ENCODE results near the gene MOV10L1.

MOV10L1 gene

DNA sequence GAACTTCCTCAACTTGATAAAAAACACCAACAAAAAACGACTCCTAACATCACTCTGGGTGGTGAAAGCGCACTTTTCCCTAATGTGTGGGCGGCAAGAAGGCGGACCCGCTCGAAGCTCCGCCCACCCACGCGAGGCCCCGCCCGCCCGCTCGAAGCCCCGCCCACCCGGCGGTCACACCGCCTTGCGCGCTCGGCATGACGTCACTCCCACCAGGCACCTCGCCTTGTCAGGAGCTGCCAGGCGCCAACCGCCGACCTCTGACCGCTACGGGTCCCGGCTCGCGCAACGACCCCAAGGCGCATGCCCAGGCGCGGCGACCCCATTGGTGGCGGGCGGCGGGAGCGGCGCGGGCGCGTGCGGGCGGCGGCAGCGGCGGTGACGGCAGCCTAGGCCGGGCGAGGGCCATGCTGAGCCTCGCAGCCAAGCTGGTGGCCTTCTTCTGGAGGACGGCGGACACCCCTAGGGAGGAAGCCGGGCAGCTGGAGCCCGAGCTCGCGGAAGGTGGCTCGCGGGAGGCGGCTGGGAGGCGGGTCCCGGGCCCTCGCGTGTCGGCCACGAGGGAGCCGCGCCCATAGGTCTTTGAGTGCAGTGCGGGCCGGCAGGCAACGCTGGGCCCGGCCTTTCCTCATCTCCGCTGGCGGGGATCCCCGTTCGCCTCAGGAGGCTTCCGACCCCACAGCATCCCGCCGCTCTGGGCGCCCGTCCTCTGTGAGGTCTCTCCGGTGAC is at the start of gene MOV10L1:
Gene MOV10L1 (plus strand): TSS at position 325 of the 730 bp plus-strand sequence. CDS start 83 bp downstream, at position 408.
- no peak for DNase-seq (ENCODE audit: low spot score)

DNA sequence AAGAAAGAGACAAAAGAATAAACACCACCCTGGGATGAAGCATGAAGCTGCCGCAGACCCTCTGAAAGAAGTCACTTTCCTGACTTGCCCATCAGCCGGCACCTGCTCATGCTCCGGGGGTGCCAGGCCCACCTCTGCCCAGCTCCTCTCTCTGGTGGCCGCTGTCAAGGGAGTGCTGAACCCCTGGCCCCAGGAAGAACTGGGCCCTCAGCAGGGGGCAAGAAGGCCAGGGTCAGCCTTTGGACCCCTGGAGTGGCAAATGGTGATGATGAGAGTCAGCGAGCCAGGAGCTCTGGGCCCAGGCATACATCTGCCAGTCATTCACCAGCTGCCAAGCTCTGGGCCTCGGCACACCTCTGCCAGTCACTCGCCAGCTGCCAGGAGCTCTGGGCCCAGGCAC is 49.1 kb upstream of the MOV10L1 start:
- DNase-seq (ENCODE audit: low spot score), result no peak

GRCh38 chr22:50041361-50042065 is 48.3 kb upstream of the MOV10L1 start:
- no peak for DNase-seq (ENCODE audit: low spot score)

DNA sequence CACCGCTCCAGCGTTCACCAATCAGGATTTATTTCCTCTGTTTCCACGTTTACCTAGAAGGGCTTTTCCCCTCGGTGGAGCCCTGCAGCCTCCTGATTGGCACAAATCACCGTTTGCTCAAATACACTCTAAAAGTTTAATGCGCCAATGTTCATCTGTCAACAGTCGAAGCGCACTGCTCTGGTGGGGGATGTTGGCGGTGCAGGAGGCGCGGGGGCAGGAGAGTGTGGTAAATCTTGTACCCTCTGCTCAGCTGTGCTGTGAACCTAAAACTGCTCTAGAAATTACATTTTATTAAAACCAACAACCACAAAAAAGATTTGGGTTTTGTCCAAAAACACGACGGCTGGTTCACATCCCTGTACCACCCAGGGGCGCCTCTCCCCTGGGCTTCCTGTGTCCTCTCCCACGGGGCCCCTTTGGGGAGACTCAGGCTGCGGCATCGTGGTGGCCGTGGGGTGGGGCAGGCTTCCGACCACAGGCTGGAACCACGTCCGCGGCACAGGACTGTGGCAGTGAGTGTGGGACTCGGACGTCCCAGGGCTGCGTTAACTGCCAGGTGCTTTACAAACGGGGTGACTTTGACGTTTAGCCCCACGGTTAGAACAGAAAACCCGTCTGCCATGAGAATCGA is 45.2 kb upstream of the MOV10L1 start:
- no peak for DNase-seq (ENCODE audit: low spot score)

DNA sequence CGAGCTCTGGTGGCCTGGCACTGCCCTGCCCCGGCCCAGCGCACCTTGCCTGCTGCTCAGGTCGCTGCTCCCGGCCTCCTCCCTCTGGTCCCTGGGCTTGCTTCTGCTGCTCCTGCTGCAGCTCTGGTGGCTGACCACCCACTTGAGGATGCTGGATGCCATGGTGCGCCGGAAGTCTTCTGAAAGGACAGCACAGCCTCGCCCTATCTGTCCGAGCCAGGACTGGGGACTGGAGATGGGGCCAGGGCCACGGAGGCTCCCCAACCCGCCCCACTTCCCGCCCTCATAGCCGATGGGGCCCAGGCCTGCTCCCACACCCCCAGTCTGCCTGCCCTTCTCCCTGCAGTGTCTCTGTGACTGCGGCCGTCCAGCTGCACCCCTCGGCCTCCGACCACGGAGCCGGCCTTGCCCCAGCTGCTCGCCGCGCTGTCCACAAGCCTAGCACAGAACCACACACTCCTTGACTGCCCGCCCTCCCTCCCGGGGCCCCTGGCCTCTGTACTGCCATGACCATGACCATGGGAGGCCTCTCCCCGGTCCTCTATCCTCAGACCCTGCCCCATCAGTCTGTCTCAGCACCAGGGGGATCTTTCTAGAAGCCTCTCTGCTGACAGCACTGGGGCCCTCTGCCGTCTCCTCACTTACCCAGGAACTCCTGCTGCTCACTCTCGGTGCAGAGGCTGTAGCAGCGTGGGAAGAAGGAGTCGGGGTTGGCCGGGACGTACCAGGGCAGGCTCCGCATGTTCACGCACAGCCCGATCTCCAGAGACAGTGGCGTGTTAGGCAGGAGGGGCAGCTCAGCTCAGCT is 44.4 kb upstream of the MOV10L1 start:
- no peak for DNase-seq (ENCODE audit: low spot score)

DNA sequence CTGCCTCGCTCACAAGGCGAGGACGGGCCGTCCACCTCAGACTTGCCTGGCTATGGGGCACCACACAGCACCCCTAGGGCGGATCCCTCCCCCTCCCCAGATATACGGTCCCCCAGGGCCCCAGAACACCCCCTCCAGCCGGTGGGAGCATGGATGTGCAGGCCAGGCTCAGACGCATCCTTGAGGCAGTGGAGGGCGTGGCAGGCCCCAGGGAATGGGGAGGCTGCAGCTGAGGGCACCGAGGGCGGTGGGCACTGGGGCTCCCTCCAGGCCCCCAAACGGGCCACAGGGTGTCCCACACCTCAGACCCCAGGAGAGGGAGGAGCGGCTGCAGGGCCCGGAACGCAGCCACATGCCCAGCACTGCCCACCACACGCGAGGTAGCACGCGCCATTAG is 43.8 kb upstream of the MOV10L1 start:
- no peak for DNase-seq (ENCODE audit: low spot score)

DNA sequence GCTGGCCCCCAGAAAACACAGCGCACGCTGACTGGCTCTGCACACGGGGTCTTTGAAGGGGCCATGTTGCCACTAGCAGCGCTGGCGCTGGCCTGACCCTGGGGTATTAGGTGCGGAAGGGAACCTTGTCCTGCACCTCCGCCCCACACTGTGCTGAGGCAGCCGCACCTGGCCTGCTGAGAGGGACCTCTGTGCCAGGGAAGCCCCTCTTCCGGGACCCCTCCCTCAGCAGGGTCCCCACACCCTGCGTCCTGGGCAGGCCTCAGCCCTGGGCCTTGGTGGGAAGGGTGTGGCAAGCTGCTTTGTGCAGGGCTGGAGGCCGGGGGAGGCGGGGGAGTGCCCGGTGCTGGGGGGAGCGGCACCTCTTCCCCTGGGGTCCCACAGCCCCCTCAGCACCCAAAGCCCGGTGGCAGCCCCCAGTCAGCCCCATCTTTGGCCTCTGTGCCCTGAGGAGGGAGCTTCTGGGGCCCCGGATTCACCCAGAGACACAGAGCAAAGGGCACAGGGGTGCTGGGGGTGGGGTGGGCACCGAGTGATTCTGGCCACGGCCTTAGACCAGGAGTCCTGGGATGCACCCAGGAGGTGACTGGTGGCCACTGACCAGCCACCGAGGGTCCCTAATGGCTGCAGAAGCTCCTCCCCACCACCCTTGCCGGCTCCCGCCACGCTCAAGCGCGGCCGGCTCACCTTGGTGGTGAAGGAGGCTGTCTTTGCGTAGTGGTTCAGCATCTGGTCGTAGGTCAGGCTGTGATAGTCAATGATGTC is 43.1 kb upstream of the MOV10L1 start:
- DNase-seq (ENCODE audit: low spot score), result no peak

GRCh38 chr22:50047346-50047745 is 42.5 kb upstream of the MOV10L1 start:
- no peak for DNase-seq (ENCODE audit: low spot score)

GRCh38 chr22:50048061-50048765 is 41.6 kb upstream of the MOV10L1 start:
- no peak for DNase-seq (ENCODE audit: low spot score)

DNA sequence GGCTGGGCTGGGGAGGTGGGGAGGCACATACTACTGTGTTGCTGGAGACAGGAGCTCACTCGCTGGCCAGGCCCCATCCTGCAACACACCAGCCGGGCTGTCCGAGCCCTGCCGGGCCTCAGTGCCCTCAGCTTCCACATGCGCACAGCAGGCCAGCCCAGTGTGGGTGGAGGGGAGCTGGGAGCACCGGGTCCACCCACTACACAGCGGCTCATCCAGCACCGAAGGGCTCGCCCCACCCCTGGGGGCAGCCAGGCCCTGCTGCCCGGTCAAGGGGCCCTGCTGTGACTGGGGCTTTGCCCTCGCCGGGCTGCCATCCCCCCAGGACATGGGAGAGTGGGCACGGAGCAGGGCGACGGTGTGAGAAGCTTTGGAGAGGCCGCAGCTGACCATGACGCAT is 41.0 kb upstream of the MOV10L1 start:
- no peak for DNase-seq (ENCODE audit: low spot score)

- DNase-seq (ENCODE audit: low spot score), result no peak
These were observed 40.3 kb upstream of the MOV10L1 start for GRCh38 chr22:50049299-50050195.

GRCh38 chr22:50051930-50052329 is 37.9 kb upstream of the MOV10L1 start:
- DNase-seq (ENCODE audit: low spot score), result no peak

DNA sequence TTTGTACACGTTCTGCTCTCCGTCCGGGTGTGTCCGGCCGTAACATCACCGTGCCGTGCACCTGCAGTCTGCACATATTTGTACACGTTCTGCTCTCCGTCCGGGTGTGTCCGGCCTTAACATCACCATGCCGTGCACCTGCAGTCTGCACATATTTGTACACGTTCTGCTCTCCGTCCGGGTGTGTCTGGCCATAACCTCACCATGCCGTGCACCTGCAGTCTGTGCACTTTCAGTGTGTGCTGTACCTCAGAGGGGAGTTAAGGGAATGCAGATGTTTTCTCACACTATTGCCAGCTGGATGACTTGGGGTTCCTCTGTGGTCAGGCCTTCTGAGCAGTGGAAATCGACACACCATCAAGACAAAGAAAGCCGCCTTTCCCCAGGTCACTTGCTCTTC is 35.9 kb upstream of the MOV10L1 start:
- no peak for DNase-seq (ENCODE audit: low spot score)

GRCh38 chr22:50056214-50056972 is 33.4 kb upstream of the MOV10L1 start:
- no peak for DNase-seq (ENCODE audit: low spot score)

- DNase-seq (ENCODE audit: low spot score), result no peak
These were observed 32.3 kb upstream of the MOV10L1 start for GRCh38 chr22:50057278-50058060.

DNA sequence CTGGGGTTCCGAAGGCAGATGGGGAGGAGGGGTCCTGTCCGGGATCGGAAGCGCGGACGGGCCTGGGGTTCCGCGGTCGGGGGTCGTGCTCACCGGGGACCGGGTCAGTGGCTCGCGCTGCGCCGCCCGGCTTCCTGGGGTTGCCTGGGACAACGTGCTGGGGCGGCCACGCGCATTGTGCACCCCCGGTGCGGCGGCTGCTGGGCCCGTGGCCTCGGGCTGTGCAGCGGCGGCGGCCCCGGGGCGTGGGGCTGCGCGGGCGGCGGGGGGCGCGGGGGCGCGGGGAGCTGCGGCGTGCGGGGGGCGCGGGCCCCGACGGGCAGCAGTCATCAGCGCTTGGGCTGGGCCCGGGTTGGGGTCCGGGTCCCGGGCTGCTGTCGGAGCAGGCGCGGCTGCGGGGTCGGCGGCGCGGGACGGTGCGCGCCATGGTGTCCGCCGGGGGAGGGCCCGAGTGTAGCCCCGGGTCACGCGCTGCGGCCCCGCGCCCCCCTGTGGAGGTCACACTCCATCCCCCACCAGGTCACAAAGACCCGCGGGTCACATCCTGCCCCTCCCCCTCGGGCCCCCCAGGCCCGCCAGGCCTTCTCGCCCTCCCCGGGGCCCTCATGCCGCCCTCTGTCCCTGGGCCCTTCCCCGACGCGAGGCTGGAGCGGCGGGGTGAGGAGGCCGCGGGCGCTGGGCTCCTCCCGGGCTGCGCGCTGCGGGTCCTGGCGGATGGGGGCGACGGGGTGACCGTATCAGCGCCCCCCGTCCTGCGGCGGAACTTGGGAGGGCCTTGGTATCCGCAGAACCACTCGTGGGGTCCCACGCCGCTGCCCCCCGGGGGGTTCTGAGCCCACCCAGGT is 31.5 kb upstream of the MOV10L1 start, which contains the start of gene TTLL8:
Gene TTLL8 (minus strand): TSS at position 238 of the 845 bp plus-strand sequence.
- no peak for DNase-seq (ENCODE audit: low spot score)
